GM18508 (cell line): ENCODE measurements around the gene EPM2A.
"Not testable (repeated sequence)": the region's sequence is repeated elsewhere in the genome, so short reads cannot be mapped to it uniquely, and the experiment has no call there.

Experiments
- ATAC-seq: cut with Tn5 transposase; IDR thresholded peaks from one replicate; pipeline ENCODE4 v1.9.1; 2021; ENCODE audit warnings: moderate number of reproducible peaks; ENCODE audit not compliant: insufficient read depth, unreplicated experiment

Gene EPM2A

DNA sequence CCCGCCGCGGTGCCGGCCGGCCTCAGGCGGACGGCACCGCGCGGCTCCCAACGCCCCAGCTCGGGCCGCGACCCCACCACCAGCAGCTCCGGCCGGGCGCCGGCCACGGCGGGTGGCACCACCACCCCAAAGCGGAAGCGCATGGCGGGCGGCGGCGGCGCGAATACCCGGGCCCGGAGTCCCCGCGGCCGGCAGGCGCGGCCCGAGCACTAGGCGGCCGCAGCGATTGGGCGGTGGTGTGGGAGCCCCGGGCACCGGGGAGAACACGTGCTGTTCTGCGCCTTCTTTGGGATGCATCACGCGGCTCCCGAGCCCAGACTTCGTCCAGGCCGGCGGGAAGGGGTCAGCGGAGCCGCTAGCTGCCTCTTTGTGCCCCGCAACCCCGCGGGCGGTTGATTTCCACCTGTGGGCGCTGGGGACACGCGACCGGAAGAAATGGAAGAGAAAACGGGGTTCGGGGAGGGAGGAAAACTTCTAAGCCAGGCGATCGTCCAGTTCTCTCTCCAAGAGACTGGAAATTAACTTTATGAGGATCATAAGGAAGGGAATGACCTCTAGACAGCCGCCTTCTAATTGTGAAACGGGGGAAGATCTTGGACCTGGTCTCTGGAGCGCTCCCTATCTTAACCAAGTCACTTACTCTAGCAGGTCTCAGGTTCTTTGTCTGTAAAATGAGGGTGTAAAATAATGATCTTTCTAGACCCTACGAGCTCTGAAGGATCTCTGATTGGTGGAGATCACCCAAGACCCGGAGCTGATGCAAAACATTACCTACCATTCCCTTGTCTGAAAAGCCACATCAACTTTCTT lies at the start of gene EPM2A:
Gene EPM2A (minus strand): TSS at position 165 of the 810 bp plus-strand sequence. CDS start 22 bp downstream, at position 143.
- ATAC-seq = peak; percentile 80

DNA sequence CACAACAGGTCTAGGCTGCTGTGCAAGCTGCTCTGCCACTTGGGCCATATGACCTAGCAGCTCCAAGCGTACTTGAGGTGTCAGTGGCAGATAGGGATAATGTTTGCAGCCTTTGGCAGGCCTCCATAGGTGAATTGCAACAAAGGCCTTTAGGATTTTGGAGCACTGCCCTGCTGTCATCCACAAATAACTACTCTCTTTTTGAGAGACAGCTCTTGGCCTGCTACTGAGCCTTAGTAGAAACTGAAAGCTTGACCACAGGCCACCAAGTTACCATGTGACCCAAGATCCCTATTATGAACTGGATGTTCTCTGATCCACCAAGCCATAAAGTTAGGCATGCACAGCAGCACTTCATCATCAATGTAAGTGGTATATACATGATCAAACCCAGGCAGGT lies 49.4 kb upstream of the EPM2A start:
- ATAC-seq = peak; percentile 97

DNA sequence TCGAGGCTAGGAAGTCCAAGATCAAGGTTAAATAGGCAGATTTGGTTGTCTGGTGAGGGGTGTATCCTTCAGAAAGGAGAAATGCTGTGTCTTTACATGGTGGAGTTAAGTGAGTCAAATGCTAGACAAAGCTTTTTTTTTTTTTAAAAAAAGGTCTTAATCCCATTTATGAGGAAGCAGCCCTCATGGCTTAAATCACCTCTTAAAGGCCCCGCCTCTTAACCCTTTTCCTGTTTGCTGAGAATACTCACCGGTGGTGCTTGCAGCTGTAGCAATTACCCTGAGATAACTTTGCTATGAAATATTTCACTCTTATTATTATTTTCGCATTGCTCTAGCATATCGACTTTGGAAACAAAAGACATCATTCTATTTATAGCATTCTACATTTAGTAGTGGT lies 48.5 kb upstream of the EPM2A start:
- no peak for ATAC-seq

DNA sequence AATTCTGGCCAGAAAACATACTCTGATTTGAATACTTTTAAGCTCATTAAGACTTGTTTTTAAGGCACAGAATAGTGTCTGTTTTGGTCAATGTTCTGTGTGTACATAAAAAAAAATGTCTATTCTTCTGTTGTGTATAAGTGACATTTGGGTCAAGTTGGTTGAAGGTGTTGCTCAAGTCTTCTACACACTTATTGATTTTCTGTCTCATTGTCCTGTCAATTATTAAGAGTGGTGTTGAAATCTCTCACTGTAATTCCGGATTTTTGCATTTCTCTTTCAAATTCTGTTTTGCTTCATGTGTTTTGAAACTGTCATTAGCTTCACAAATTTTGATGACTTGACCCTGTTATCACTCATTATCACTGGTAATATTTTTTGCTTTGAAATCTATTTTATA lies 37.5 kb upstream of the EPM2A start:
- no peak for ATAC-seq

DNA sequence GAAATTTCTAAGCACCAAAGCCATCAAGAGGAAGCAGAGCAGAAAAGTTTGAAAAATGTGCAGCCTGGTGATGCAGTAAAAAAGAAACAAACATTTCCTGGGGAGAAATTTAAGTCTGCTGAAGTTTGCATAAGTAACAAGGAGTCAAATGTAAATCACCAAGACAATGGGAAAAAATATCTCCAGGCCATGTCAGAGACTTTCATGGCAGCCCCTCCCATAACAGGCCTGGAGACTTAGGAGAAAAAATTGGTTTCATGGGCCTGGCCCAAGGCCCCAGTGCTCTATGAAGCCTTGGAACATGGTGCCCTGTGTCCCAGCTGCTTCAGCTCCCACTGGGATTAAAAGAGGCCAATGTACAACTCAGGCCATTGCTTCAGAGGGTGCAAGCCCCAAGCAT lies 30.1 kb upstream of the EPM2A start:
- no peak for ATAC-seq

DNA sequence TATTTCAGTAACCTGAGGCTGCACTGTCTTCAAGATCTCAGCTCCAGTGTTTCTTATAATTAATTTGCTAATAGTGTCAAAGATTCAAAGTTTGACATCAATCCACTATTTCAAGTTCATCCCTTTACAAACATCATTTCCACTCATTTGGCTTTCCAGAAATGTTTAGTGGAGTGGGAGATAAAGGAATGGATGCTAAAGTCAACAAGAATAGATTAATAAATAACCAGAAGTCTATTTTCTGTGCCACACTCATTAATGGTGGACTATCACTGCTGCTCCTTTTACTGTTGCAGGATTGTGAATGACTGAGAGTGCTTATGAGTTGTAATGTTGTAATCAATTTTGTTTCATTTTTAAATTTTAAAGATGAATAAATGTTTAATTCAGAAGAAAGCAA lies 28.4 kb upstream of the EPM2A start:
- ATAC-seq = no peak

DNA sequence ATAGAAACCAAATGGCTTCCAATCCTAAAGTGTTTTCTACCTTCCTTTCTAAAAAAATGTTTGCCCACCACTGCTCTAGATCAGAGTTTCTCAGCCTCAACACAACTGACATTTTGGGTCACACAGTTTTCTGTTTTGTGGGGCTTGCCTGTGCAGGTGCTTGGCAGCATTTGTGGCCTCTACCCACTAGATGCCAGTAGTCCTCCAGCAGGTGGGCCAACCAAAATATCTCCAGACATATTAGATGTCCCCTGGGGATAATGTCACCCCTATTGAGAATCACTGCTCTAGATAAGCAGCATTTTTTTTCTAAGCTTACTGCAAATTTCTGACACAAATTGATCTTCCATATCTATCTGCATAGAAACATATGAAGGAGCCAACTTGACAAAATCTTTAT lies 26.3 kb upstream of the EPM2A start:
- ATAC-seq = peak; percentile 53

DNA sequence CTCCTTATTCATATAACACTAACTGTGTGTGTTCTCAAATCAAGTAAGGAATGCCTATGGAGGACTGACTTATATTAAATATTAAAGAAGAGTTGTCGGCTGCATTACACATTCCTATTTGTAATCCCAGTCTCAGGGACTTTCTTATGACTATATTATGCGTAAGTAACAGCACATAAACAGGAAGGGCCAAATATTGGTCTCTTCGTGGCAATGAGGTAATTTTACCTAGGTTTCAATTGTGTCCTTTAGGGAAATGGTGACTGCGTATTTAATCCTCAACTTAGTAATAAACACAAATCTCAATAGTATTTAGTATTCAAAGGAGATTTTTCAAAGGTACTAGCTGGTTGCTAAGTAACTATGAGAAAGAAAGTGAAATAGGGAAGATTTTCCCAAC lies 22.8 kb upstream of the EPM2A start:
- no peak for ATAC-seq

DNA sequence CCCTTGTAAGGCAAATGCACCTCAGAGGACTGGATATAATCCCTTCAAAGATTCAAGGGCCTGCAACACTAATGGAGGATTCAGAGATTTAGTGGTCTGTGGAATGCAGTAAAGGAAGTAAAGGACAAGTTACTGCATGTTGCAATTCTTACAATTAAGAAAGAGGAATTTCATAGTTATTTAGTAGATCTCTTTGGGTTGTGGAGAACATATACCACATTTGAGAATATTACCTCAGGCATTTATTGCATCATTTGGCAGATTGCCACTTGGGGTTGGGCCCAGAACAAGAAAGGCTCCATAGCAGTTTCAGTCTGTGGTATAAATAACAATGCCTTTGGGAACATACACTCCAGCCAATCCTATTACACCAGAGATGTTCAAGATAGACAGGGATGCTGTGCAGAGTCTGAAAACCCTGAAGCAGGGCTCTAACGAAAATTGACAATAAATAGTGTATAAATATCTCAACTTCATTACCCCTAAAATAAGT lies 20.9 kb upstream of the EPM2A start:
- ATAC-seq = no peak

DNA sequence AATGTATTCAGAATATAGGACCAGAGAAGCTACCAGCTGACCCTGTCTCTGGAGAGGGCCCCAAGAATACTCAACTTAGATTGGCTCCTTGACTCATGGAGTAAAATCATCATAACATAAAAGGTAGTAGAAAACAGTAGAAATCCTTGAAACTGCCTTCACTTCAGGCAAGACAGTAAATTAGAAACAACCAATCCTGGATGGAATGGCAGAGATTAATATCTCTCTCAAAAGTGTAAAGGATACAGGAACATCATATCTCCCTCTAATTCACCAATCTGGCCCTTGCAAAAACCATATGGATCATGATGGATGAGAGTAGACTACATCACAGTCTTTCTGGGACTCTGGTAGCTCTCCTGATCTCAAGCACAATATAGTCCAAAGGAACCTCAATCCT lies 20.4 kb upstream of the EPM2A start:
- ATAC-seq = no peak

DNA sequence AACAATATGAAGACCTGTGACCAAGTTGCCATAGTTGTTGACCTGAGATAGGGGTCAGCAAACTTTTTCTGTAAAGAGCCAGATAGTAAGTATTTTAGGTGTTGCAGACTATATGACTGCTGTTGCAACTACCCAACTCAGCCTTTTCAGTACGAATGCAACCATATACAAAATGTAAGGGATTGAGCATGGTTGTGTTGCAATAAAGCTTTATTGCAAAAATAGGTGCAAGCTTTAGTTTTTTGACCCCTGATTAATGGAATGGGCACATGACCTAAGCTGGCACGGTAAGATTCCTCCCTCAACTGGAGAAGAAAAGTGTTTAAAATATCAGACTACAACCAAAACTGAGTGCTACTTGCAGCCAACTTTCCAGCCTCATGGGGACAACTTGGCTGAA lies 17.3 kb upstream of the EPM2A start:
- ATAC-seq = no peak

DNA sequence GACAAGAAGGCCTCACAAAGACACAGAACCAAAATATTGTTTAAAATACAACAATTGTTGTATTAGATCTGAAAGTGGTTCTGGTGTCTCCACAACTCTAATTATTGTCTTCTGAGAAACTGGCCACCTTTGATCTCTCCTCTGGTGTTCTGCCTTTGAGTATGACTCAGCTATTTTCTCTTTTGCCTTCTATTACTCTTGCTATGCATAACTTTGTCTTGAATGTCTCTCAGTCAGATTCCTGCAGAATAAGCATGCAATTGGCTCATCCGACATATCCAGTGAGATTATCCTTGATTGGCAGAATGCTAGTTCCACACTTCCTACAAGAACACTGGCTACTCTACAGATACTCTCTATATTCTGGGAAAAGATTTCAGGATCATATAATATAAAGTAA lies 14.3 kb upstream of the EPM2A start:
- peak; percentile 82 for ATAC-seq

DNA sequence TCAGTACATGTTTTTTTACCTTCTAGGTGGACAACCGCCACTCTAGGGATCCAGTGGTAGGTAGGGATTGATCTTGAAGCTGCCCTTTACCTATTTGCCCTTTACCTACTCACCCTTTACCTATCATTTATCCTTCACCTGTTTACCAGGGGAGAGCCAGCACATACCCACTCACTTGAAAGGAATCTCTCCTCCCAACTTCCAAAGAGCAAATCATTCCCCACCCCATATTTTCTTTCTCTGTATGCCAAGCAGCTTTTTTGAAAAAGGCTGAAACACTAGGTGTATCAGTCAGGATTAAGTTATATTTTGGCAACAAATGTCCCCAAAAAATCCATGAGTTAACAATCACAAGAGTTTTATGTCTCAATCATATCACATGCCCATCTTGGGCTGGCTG lies 10.5 kb upstream of the EPM2A start:
- ATAC-seq = no peak

DNA sequence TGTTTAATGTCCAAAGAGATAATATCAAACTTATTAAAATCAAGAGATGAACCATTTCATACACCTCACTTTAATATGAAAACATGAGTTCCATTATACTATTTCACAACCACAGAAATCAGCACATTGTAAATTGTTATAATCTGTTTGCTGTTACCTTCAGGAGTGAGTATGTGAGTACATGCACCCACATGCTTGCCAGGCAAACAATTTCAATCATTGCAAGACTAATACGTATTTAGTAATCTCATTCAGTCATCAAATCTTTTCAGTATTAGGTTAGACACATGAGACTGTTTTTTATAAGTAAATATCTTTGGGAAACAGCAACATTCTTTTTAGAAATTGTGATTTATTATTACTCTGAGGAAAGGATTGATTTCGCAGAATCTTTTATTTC lies 9.3 kb upstream of the EPM2A start:
- no peak for ATAC-seq

DNA sequence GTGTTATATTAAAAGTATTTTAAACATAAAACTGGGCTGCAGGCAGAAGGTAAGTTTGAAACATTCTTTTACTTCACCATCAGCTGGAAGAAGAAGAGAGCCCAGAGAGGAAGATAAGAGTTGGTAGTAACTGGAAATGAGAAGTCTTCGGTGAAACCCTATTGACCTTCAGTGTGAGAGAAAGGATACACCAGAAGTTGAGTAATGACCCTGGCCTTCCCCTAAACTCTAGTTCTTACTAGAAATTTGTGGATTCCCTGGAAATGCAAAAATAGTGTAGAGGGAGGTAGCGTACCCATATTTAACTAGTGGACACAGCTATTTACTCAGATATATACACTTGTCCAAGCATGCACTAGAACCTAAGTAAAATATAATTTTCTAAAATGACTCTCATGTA lies 8.0 kb upstream of the EPM2A start:
- ATAC-seq = no peak

DNA sequence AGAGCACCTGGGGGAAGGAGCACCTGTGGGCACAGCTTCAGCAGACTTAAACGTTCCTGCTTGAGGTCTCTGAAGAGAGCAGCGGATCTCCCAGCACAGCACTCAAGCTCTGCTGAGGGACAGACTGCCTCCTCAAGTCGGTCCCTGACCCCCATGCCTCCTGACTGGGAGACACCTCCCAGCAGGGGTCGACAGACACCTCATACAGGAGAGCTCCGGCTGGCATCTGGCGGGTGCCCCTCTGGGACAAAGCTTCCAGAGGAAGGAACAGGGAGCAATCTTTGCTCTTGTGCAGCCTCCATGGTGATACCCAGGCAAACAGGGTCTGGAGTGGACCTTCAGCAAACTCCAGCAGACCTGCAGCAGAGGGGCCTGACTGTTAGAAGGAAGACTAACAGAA lies 7.2 kb upstream of the EPM2A start:
- ATAC-seq = not testable (repeated sequence)

DNA sequence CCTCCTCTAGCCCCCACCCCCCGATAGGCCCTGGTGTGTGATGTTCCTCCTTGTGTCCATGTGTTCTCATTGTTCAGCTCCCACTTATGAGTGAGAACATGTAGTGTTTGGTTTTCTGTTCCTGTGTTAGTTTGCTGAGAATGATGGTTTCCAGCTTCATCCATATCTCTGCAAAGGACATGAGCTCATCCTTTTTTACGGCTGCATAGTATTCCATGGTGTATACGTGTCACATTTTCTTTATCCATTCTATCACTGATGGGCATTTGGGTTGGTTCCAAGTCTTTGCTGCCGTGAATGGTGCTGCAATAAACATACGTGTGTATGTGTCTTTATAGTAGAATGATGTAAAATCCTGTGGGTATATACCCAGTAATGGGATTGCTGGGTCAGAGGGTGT lies 4.4 kb upstream of the EPM2A start:
- not testable (repeated sequence) for ATAC-seq

DNA sequence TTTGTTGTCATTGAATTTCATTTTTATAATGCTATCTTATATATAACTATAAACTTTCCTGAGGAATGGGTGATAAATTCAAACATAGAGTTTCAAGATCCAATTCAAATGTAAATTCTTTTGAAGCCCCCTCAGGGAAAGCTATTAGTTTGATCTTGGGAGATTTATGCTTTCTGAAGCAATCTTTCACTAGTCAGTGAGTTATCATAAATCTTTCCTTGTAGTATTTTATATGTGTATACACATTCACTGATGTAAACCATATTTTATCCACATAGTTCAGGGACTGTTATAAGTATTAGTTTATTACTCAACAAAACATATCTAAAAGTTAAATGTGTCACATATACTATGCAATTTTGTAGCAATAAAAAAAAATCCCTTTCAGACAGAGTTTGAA lies 2.9 kb upstream of the EPM2A start:
- ATAC-seq = no peak

DNA sequence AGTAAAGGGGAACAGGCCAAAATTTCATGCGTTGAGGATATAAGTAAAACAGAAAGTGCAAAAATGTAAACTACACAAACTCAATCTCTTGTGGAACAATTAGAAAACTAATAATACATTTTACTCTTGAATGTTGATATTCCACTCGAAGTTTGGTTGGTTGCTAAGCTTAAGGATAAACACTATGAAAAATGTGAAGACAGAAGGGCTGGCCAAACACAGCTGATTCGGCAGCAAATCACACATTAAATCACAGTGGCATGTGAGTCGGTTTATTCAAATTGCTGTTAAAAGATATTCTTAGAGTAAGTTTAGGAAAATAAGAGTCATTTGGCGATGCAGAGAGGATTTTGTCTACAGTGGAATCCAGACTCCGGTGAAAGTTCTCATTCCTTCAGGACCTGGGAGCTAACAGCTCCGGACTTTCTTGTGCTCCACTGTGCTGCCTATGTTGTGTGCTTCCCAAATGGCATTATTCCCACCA lies 1.4 kb upstream of the EPM2A start:
- ATAC-seq = no peak

DNA sequence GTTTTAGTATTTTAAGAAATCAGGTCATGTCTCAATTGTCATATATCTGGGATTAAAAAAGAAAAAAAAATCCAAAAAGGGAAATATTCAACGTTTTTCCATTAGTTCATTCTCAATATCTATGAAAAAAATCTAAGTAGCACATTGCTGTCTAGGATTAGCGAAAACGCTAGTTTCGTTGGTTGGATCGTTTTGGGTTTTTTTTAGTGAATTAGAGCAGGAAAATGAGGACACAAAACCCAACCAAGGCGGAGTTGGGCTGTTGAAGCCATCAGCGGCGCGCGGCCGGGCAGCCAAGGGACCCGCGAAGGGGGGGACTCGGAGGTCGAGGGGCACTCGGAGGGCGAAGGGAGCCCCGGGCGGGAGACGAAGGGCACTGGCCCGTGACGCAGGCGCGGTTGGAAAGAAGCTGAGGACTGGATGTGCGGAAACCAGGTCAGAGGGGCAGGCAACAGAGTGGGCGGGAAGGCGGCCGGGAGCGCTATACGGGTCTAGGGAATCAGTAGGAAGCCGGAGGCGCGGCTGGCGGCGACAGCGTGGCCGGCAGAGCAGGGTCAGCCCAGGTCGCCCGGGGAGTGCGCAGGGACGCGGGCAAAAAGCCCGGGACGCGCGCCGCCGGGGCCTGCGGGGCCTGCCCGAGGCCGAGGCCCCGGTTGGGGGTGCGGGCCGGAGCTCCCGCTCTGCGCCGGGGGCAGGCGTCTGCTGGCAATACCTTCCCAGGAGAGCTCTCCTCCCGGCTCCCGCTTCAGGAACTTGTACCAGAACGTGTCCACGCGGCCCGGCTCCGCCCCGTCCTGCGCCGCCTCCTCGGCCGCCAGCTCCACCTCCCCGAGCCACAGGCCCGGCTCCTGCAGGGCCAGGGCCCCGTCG lies 599 bp downstream of the EPM2A start:
- peak; percentile 31 for ATAC-seq

DNA sequence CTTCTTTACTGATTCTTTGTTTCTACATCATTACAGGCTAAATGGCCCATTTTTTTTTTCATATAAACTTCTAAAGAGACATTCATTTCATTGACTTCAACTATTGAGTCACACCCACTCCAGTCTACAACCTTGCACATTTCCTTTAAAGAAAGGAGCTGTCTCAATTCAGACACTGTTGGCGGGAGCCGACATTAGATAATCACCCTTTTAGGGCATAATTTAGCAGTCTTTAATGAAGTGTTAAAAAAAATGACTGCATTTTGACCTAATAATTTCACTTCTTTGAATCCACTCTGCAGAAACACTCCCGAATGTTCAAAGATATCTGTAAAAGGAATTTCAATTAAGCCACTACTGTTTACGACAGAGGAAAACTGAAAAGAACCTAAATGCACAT lies 1.5 kb downstream of the EPM2A start:
- no peak for ATAC-seq
